Esophagus mucosa (tissue), 1 donor: ENCODE measurements around the gene RPS2. TPM values are rescaled to one million over a fixed set of nuclear protein-coding genes. Genes with fewer than 3 reads are reported as not detected.
"Not testable (repeated sequence)": the region's sequence is repeated elsewhere in the genome, so short reads cannot be mapped to it uniquely, and the experiment has no call there.

Source experiments
- ATAC-seq: fragments of 200-7000 bp; cut with Tn5 transposase; one replicate; pipeline ENCODE4 v1.9.1; 2020
- total RNA-seq: library from RNA; stranded (reverse); gene quantifications from one replicate; pipeline ENCODE4 v1.2.4, GENCODE V29; 2023
- donor health status: DM: yes; HTN: yes; CAD: no.

The RPS2 gene
- total RNA-seq, 1 donor from 2014 or later = 3,204 TPM

- not testable (repeated sequence) for ATAC-seq
Measured at GRCh38 chr16:1962161-1963153, 2.2 kb downstream of the RPS2 start.

GRCh38 chr16:1961651-1962067, 3.0 kb downstream of the RPS2 start:
- ATAC-seq = no peak

DNA sequence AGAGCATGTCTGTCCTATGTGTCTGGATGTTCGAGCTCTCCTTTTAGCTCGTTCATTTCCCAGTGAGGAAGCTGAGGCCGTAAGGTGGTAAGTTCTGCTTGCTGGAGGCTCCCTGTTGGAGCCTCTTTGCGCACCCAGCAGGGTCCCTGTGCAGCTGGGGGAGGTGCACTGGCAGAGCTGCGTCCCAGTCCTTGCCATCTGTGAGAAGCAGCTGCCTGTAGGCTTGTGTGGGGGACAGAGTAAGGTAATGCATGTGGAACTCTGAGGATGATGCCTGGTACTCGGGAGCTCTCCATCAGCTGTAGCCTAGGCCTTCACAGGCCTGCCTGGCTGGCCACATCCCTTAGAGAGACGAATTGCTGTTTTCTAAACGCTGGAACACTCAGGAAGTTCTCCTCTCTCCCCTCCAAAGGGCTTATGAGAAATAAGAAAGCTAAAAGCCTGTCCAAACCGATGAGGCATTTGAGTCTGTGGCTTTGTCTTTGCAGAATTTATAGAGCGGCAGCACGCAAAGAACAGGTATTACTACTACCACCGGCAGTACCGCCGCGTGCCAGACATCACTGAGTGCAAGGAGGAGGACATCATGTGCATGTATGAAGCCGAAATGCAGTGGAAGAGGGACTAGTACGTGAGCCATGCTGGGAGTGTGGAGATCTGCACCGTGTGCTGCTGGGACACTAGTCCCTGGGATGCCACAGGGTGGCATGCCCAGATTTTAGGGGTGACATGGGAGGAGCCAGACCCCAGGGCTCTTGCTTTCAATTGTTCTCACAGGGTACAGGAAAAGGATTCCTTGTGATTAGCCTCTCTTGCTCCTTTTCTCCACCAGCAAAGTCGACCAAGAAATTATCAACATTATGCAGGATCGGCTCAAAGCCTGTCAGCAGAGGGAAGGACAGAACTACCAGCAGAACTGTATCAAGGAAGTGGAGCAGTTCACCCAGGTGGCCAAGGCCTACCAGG, 3.7 kb downstream of the RPS2 start:
- peak; percentile 6 for ATAC-seq

DNA sequence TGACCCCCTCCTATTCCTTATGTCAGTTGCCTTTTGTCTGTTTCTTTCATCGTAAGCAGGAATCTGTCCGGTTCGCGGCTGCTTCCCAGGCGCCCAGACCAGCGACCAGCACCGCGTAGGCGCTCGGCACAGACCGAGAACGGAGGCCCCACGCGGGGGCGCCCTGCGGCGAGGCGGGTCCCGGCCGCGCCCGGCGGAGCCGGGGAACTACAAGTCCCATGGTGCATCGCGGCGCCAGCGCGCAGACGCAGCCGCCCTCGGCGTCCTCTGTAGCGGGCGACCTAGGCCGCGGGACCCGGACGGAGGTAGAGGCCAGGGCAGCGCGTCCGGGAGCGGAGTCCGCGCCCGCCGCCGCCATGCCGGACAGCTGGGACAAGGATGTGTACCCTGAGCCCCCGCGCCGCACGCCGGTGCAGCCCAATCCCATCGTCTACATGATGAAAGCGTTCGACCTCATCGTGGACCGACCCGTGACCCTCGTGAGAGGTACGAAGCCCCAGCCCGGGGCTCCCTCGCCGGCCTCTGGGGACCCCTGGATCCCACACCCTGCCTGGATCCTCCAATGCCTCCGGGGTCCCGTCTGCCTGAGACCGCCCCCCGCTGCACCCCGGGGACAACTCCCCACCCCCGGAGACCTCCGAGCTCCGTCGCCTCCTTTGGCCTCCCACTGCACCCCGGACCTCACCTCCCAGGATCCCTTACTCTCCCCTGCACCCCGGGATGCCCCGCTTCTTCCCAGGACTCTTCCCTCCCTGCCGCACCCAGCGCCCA, 5.2 kb downstream of the RPS2 start, which contains the start of gene NDUFB10:
TSS of gene NDUFB10 (plus strand) at position 270 of the 771 bp plus-strand sequence. CDS start at position 357, 87 bp downstream.
- ATAC-seq = peak; percentile 83

DNA sequence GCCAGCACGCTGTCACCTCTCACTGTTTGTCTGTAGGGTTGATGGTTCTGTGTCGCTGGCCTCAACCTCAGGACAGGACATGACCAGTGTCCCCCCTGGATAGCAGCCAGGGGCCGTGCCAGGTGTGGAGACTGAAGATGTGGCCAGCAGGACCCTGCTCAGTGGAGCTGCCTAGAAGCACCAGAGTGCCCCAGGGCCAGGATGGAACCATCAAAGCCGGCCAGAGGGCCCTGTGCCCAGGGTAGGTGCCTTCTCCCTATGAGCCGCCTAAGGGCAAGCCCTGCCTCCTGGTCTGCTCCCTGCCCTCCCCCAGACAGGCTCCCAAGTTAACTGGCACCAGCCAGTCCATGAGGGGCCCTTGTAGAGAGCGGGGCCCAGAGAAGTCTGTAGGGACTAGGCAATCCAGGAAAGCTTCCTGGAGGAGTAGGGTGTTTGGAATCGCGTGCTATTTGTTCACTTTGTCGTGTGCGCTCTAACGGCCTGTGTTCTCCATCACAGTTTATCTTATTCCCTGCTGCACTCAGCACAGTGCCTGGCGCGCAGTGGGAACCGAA, 5.8 kb downstream of the RPS2 start:
- peak; percentile 14 for ATAC-seq

- ATAC-seq = not testable (repeated sequence)
Measured at GRCh38 chr16:1958143-1958491, 6.5 kb downstream of the RPS2 start.

GRCh38 chr16:1957434-1958142, 7.0 kb downstream of the RPS2 start:
- ATAC-seq = not testable (repeated sequence)

GRCh38 chr16:1953734-1954133, 10.9 kb downstream of the RPS2 start:
- ATAC-seq = no peak

DNA sequence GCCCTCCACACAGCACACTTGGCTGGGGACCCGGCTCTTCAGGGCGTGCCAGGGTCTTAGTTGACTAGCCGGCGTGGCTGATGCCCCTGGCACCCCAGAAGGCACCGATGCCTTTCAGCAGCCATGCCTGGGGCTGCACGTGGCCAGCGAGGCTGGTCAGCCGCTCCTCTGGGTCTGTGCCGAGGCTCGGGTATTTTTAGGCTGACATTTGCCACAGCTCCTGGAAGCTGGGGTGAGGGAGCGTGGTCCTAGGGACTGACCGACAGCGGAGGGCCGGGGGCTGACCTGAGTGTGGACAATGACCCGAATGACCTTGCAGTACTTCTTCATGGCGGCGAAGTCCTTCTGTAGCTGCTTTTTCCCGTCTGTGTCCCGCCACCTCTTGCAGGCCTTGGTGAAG, 14.1 kb downstream of the RPS2 start:
- ATAC-seq = no peak

GRCh38 chr16:1950047-1950446, 14.6 kb downstream of the RPS2 start:
- ATAC-seq = peak; percentile 69

DNA sequence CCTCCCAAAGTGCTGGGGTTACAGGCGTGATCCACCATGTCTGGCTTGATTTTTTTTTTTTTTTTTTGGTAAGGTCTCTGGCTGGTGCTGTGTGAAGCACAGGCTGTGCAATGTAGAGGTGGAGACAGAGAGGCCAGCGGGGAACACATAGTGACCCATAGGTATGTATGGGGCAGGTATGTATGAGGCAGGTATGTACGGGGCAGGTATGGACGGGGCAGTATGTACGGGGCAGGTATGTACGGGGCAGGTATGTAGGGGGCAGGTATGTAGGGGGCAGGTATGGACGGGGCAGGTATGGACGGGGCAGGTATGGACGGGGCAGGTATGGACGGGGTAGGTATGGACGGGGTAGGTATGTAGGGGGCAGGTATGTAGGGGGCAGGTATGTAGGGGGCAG, 15.1 kb downstream of the RPS2 start:
- ATAC-seq = no peak

GRCh38 chr16:1947369-1947670, 17.3 kb downstream of the RPS2 start:
- no peak for ATAC-seq

DNA sequence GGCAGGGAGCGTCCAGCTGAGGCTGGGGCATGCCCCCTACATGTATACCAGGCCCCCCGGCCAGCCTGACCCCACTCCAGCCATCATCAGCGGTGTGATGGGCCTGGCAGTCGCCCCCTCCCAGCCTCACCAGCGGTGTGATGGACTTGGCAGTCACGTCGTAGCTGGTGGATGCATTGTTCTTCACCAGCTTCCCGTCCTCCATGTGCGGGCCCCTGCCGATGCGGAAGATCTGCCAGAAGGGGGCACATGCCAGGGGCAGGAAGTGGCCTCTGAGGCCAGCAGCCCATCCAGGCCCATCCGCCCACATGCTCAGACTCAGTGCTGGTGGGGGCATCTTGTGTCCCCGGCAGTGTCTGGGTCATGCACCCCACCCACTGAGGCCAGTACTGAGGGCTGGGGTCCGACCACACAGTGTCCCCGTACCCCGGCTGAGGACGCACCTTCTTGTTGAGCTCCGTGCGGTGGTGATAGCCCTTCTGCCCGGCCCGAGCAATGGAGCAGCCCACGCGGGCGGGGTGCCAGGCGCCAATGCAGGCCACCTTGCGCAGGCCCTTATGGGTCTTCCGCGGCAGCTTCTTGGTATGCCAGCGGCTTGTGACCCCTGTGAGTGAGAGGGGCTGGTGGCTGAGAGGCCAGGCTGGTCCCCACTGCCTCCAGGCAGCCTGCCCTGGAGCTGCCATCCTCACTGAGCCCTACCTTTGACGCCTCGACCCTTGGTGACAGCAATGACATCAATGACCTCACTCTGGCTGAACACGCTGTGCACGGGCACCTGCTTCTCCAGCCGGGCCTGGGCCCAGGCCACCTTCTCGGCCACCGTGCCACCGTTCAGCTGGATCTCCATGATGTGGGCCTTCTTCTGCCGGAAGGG, 17.9 kb downstream of the RPS2 start:
- no peak for ATAC-seq

DNA sequence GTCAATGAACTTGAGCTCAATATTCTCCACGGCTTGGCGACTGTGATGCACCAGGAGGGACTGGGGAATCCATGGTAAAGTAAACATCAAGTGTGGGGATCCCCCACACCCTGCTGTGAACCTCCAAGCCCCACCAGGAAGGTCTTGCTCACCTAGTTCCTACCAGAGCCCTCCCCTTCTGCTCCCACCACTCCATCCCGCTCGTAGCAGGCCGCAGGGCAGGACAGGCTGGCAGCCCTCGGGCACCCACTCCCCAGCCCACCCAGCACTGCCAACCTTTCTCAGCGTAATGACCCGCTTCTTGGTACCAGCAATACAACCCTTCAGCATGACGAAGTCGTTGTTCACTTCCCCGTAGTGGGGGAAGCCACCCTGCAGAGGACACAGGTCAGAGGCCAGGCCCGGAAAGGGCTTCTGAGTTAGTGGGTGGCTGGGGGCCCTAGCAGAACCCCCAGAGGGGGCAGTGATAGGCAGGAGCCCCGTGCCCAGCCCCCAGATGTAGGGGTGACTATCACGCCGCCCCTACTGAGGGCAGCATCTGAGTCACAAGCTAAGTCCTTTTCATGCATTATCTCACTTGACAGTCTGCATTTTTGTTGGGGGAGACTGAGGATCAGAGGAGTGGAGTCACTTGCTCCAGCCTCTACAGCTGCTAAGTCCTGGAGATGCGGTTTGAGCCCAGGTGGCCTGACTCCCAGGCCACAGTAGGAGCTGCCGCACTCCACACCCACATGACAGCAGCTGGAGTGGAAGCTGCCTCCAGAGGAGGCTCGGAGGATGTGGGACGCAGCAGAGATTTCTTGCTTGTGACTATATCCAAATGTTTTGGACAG, 18.9 kb downstream of the RPS2 start:
- no peak for ATAC-seq

DNA sequence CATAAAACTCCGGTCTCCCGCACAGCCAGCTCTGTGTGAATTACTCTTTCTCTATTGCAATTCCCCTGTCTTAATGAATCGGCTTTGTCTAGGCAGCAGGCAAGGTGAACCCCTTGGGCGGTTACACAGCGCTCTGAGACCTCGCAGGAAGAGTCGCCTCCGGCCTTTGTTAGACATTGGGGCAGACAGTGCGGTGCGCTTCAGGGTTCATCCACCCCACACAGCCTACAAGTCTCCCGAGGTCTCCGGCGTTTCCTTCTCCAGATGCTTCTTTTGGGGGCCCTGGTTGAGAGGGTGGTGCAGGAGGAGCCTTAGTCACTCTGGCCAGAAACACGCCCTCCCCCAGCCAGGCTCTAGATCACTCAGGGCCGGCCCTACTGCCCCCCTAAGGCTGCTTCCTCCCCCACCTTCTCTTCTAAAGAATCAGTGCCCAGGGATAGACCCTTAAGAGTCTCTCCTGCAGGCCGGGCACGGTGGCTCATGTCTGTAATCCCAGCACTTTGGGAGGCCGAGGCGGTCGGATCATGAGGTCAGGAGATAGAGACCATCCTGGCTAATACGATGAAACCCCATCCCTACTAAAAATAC, 19.9 kb downstream of the RPS2 start:
- no peak for ATAC-seq

DNA sequence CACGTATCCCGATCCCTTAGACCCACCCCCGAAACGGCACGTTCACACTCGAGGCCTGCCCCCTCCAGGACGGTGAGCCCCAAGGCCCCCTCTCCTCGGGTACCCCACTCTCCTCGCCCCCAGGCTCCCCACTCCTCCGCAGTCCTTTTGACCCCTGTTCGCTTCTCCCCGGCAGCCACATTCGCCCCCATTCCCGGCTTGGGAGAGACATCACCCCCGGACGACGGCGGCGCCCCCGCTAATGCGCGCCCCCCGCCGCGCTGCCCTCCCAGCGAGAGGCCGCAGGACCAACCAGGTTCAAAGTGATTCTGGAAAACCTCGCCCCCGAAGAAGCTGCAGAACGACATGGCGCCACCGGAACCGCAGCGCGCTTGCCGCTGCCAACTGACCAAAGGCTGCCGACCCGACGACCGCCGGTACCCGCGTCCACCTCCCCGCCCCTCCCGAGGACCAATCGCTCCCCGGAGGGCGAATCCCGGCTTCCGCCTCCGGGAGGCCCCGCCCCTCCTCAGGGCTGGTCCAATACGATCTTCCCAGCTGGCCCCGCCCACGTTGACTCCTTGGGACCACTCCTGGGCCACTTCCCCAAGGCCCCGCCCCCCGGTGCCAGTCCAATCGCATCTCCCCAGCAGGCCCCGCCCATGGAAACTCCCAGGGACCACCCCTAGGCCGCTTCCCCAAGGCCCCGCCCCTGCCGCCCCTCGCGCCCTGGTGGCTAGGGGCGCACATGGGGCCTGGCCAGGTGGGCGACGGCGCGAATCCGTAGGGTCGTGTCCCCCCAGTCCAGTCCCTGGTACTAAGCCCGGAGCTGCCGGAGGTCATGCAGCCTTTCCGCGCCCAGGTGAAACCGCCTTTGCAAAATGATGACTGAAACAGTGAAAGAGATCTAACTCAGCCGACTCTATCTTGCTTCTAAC, 21.6 kb downstream of the RPS2 start, which contains the start of gene MSRB1:
TSS of gene MSRB1 (minus strand) at position 390 of the 917 bp plus-strand sequence. CDS start at position 347, 43 bp downstream.
- ATAC-seq = peak; percentile 90

DNA sequence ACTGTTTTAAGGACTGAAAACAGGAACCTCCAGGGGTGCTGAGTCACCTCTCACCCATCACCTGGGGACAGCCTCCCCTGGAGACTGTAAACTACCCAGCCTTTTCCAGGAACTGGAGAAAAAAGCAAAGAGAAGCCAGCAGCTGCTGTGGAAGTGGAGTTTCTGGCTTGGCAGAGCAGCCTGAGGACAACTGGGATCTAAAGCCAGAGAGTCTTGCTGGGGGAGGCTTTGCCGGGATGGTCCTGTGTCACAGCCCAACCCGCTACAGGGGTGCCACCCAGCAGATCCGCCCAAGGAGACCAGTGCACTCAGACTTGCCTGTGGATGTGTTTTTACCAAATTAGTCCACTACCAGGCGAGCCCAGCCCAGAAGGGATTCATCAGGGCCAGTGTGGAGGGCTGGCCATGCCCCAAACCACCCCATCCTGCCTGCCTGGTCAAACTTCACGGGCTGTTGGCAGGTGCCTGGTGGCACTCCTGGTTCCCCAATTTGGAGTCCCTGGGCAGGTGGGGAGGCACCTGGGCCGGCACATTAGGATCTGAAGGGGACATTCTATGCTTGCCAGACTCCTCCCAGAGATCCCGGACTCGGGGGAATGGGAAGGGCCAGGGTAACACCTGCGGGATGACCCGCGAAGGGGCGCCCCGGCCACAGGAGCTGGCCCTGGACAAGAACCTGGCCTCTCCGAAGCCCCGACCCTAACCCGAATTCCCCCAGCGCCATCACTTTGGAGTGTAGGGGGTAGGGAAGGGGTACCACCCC, 22.4 kb downstream of the RPS2 start:
- peak; percentile 47 for ATAC-seq
